Measurements from ENCODE around the gene TCEAL2. TPM values are rescaled to one million over a fixed set of nuclear protein-coding genes. Genes with fewer than 3 reads are reported as not detected.
"Not testable (repeated sequence)": the region's sequence is repeated elsewhere in the genome, so short reads cannot be mapped to it uniquely, and the experiment has no call there.

The TCEAL2 gene
- total RNA-seq, 1 experiment from 2014 or later: 12.6 TPM

GRCh38 chrX:102115748-102116147 is 9.7 kb upstream of the TCEAL2 start:
- Histone ChIP-seq H3T11ph (ENCODE audit: low read length) (no peak overlapping the region), H3K27me3 (ENCODE audit: insufficient read depth, low read length) (no peaks in the 10 kb centered on the region), H3K4me1 (ENCODE audit: insufficient read depth, low read length) (no peaks in the 10 kb centered on the region), H3K23ac (ENCODE audit: insufficient read length, low read depth, low read length) (no peak overlapping the region), H3K56ac (ENCODE audit: insufficient read length, low read depth, low read length) (no peak overlapping the region), H2AK5ac (ENCODE audit: insufficient read length, low read length) (no peak overlapping the region), H3K9ac (ENCODE audit: extremely low read depth, insufficient read length, low read length) (no peak overlapping the region), H2BK20ac (ENCODE audit: low read depth, low read length, poor library complexity, severe bottlenecking) (no peak overlapping the region), H2BK120ac (ENCODE audit: low read depth, low read length, poor library complexity, severe bottlenecking) (no peak overlapping the region), H3K27ac (ENCODE audit: insufficient read length, low read depth, low read length) (no peak overlapping the region), H2BK12ac (ENCODE audit: insufficient read length, low read depth, low read length) (no peak overlapping the region), H3K23me2 (ENCODE audit: insufficient read length, low read depth, low read length, poor library complexity, severe bottlenecking) (no peaks in the 10 kb centered on the region), H3K9me3 (ENCODE audit: control insufficient read depth, low read depth, low read length) (peaks cover 25% of the 10 kb centered on the region), H3K79me2 (ENCODE audit: insufficient read depth, low read length) (no peaks in the 10 kb centered on the region; the same call in 1 of the 2 replicates), H3K4me2 (ENCODE audit: insufficient read depth, insufficient read length, low read length) (no peak overlapping the region), H2AFZ (ENCODE audit: low read length) (no peak overlapping the region), H4K91ac (ENCODE audit: insufficient read length, low read depth, low read length) (no peak overlapping the region), H3K14ac (ENCODE audit: insufficient read depth, low read length) (no peak overlapping the region), H3K18ac (ENCODE audit: insufficient read length, low read depth, low read length) (no peak overlapping the region), H3K79me1 (ENCODE audit: insufficient read depth, low read depth, low read length, poor library complexity, severe bottlenecking) (no peaks in the 10 kb centered on the region), H4K8ac (replicated peaks; ENCODE audit: insufficient read length, low read depth, low read length) (no peak overlapping the region), H4K20me1 (ENCODE audit: control insufficient read depth, insufficient read depth, insufficient read length) (no peaks in the 10 kb centered on the region), H3K4ac (ENCODE audit: low read depth, low read length) (no peak overlapping the region), H2BK5ac (ENCODE audit: insufficient read length, low read length) (no peak overlapping the region), H2BK15ac (ENCODE audit: low read depth, low read length) (no peak overlapping the region), H4K5ac (ENCODE audit: insufficient read length, low read depth, low read length) (no peak overlapping the region)
- H3K4me3 Mint-ChIP-seq: no peak overlapping the region
- peaks cover 0 to 6% (median 4%) of the 10 kb centered on the region in 3 experiments; a peak in 4 of 7 replicates for H3K36me3 Mint-ChIP-seq (ENCODE audit: insufficient read depth in 1 of 3, low read depth in 3 of 3)
- no CpG with 5 or more reads among the region's 2 CpGs for WGBS (ENCODE audit: extremely low coverage, insufficient read length, low lambda C conversion rate)
- peaks cover 4% of the 10 kb centered on the region; the same call in 1 of the 2 replicates for H3K27me3 Mint-ChIP-seq (ENCODE audit: low read depth)
- no peaks in the 10 kb centered on the region for H3K4me1 Mint-ChIP-seq
- no peak for TF ChIP-seq CTCF (conservative IDR thresholded peaks at IDR 0.05)
- no peak for DNase-seq
- peaks cover 64 to 77% of the 10 kb centered on the region in 2 experiments for H3K9me3 Mint-ChIP-seq
- H3K27ac Mint-ChIP-seq: no peak overlapping the region

- not testable (repeated sequence) for H3K56ac ChIP-seq (ENCODE audit: insufficient read length, low read depth, low read length); H4K5ac ChIP-seq (ENCODE audit: insufficient read length, low read depth, low read length); H2BK12ac ChIP-seq (ENCODE audit: insufficient read length, low read depth, low read length); H3K27ac ChIP-seq (ENCODE audit: insufficient read length, low read depth, low read length); H2BK20ac ChIP-seq (ENCODE audit: low read depth, low read length, poor library complexity, severe bottlenecking); DNase-seq; H4K91ac ChIP-seq (ENCODE audit: insufficient read length, low read depth, low read length); H4K20me1 ChIP-seq (ENCODE audit: control insufficient read depth, insufficient read depth, insufficient read length); H2BK15ac ChIP-seq (ENCODE audit: low read depth, low read length); H3K4me1 ChIP-seq (ENCODE audit: insufficient read depth, low read length); H3K23me2 ChIP-seq (ENCODE audit: insufficient read length, low read depth, low read length, poor library complexity, severe bottlenecking); H2AFZ ChIP-seq (ENCODE audit: low read length); H3K9me3 ChIP-seq (ENCODE audit: control insufficient read depth, low read depth, low read length); H3K4me1 Mint-ChIP-seq; H3K36me3 Mint-ChIP-seq (ENCODE audit: insufficient read depth in 1 of 3, low read depth in 3 of 3); H2BK5ac ChIP-seq (ENCODE audit: insufficient read length, low read length); H2AK5ac ChIP-seq (ENCODE audit: insufficient read length, low read length); H3K79me1 ChIP-seq (ENCODE audit: insufficient read depth, low read depth, low read length, poor library complexity, severe bottlenecking); H3K4ac ChIP-seq (ENCODE audit: low read depth, low read length); H3K27me3 ChIP-seq (ENCODE audit: insufficient read depth, low read length); H4K8ac ChIP-seq (replicated peaks; ENCODE audit: insufficient read length, low read depth, low read length); H2BK120ac ChIP-seq (ENCODE audit: low read depth, low read length, poor library complexity, severe bottlenecking); H3K18ac ChIP-seq (ENCODE audit: insufficient read length, low read depth, low read length); H3K79me2 ChIP-seq (ENCODE audit: insufficient read depth, low read length); H3K23ac ChIP-seq (ENCODE audit: insufficient read length, low read depth, low read length); H3T11ph ChIP-seq (ENCODE audit: low read length); H3K14ac ChIP-seq (ENCODE audit: insufficient read depth, low read length)
- WGBS (ENCODE audit: extremely low coverage, insufficient read length, low lambda C conversion rate): no CpG with 5 or more reads among the region's 10 CpGs
- H3K4me2 ChIP-seq (ENCODE audit: insufficient read depth, insufficient read length, low read length): peak overlapping the region; percentile 69
- Mint-ChIP-seq H3K9me3 (peaks cover 58 to 75% of the 10 kb centered on the region in 2 experiments), H3K4me3 (peak overlapping the region; percentile 72 to 80), H3K27ac (peak overlapping the region in 1 of 3 experiments; percentile 42; a peak in 1 of 7 replicates), H3K27me3 (ENCODE audit: low read depth) (peaks cover 30% of the 10 kb centered on the region)
- H3K9ac ChIP-seq (ENCODE audit: extremely low read depth, insufficient read length, low read length): peak overlapping the region; percentile 31
Observed at GRCh38 chrX:102125014-102125413, 465 bp upstream of the TCEAL2 start.
